GM19463 (cell line): ENCODE results near the gene GNG7.
"Not testable (repeated sequence)": the region's sequence is repeated elsewhere in the genome, so short reads cannot be mapped to it uniquely, and the experiment has no call there.

ENCODE experiments used
- ATAC-seq: cut with Tn5 transposase; IDR thresholded peaks from one replicate; pipeline ENCODE4 v1.9.1; 2021; ENCODE audit warnings: mild to moderate bottlenecking, moderate library complexity; ENCODE audit not compliant: unreplicated experiment

GNG7 gene

DNA sequence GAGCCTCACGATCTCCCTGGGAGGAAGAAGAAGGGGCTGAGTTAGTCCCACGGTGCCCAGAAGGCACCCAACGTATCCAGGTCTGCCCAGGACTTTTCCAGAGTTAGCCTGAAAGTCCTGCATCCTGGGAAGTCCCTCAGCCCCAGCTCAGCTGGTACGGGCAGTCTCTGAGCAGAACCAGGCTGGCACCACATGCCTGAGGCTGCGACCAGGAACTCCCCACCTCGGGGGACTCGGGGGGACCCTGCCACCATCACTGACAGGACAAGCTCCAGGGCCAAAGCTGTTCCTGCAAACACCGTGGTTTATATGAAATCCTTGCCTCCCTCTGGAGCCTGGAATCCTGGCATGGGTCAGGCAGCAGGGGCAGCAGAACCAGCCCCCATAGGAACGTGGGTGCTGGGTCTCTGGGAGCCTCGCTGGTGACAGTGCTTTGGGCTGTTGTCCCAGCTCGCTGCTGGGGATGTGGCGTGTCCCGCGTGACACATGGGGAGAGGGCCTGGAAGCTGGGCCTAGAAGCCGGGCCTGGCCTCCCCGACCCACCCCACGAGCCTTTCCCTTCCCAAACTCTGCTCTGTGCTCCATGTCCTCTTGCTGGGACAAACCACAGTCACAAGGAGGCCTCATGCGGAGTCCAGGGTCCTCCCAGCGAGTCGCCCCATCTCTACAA, 55.5 kb downstream of the GNG7 start:
- ATAC-seq: no peak

- no peak for ATAC-seq
These were observed 56.7 kb downstream of the GNG7 start for GRCh38 chr19:2645826-2646225.

GRCh38 chr19:2643123-2643737, 59.3 kb downstream of the GNG7 start:
- ATAC-seq: not testable (repeated sequence)

DNA sequence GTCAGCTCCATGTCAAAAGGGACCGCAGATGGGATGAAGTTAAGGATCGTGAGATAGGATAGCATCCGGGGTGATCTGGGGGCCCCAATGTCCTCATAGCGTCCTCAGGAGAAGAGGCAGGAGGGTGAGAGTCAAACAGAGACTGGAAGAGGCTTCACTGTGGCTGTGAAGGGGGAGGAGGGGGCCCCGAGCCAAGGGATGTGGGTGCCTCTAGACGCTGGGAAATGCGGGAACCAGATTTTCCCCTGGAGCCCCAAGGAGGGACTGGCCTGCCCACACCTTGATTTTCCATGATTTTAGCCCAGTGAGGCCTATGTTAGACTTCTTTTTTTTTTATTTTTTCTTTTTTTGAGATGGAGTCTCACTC, 61.2 kb downstream of the GNG7 start:
- ATAC-seq: no peak

DNA sequence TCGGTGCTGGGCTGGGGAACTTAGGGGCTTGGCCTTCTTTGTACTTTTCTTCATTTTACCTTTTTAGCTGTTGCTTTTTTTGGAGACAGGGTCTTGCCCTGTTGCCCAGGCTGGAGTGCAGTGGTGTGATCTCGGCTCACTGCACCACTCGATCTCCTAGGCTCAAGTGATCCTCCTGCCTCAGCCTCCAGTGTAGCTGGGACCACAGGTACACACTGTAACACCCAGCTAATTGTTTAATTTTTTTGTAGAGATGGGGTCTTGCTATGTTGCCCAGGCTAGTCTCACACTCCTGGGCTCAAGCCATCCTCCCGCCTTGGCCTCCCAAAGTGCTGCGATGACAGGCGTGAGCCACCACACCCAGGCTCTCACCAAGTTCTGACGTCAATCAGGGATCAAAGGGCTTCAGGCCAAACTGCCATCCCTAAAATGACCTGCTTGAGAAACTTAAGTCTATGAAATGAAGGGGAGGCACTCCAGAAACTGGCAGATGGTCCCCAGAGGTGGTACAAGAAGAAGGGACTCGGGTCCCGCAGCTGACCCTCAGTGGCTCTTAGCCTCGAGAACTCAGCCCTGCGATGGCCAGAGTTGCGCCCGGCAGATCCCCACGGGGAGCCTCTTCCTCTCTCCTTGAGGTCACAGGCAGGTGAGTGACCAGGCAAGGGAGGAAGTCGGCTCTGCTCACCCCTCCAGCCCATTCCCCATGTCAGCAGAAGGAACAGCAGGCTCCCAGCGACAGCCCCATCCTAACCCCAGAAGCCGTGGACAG, 61.7 kb downstream of the GNG7 start:
- ATAC-seq: no peak

GRCh38 chr19:2639999-2640398, 62.5 kb downstream of the GNG7 start:
- ATAC-seq: no peak

DNA sequence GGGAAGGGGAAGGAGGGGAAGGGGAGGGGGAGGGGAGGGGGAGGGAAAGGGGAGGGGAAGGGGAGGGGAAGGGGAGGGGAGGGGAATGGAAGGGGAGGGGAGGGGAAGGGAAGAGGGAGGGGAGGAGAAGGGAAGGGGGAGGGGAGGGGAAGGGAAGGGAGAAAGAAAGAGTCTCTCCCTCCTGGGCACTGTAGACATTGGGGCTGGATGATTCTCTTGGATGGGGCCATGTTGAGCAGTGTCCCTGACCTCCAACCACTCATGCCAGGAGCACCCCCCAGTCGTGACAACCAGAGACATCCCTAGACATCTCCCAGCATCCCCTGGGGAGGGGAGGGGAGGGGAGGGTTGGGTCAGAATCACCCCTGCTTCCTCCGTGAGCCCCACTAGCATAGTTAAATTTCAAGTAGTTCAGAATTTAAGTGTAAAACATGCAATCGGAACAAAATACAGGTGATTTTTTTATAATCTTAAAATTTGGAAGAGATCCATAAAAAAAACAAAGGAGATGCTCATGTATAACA, 64.0 kb downstream of the GNG7 start:
- no peak for ATAC-seq

GRCh38 chr19:2636897-2637683, 65.4 kb downstream of the GNG7 start:
- ATAC-seq: no peak

DNA sequence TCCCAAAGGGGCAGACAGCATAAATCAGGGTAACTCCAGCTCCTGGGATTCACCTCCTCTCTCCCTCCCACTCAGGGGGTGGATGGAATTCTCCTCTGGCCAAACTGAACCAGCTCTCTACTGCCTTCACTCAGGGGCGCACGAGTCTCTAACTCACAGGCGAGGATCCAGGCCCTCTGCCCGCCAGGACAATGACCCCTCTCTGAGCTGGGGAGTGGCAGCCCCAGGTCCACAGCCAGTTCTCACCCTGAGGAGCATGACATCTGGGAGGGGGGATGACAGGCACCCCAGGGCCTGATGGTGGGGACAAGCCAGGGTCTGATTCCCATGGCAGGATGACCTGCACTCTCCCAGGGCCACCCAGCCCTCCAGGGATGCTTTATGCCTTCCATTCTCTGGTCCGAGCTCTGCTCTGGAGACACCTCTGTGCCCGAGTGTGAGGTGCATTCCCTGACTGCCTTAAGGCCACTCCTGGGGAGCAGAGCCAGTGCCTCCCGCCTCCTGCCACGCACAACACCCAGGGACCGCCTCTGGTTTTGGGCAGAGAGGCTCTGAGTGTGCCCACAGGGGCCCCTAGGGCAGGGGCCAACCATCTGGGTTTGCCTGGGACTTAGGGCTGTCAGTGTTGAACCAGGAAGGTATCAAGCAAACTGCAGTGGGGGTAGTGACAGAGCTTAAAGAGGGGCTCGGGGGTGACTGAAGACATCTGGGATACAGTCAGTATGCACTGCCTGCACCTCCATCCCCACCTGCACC, 66.2 kb downstream of the GNG7 start:
- no peak for ATAC-seq

GRCh38 chr19:2634960-2635359, 67.5 kb downstream of the GNG7 start:
- ATAC-seq: no peak

DNA sequence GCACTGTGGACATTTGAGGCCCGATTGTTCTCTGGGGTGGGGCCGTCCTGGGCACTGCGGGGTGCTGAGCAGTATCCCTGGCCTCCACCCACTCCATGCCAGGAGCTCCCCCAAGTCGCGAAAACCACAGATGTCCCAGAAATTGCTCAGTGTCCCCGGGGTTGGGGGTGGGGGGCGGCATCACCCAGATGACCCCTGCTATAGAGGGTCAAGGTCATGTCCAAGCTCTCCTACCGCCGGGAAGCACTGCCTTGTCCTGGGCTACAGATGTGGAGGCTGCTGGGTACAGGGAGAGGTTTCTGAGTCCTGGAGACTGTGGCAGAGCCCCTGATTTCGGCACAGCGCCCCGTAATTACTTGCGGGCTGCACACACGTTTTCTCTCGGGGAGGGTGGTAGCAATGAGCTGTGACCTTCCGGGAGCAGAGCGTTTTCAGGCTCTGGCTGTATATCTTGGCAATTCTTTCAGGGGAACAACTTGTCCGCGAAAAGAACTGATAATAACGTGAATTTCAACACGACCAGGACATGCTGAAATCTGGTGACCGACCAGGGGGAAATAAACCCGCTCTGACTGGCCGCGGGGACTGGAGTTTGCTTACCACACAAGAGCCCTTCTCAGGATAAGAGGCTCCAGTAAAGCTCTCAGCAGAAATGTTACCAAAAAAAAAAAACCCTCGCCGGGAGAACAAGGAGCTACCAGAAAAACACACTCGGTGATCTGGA, 68.1 kb downstream of the GNG7 start:
- ATAC-seq: no peak

DNA sequence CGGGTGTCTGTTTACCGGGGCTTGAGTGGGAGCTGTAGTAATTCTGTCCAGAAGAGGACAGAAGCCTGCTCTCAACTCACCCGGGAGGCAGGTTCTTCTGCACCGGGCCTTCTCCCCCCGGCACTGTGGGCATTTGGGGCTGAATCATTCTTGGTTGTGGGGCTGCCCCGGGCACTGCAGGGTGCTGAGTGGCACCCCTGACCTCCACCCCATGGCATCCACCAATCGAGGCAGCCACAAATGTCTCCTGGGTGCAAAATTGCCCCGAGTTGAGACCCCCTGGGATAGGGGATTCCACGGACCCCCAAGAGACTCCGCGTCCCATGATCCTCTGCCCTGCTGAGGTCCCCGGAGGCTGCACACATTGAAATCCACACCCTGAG, 68.8 kb downstream of the GNG7 start:
- no peak for ATAC-seq

GRCh38 chr19:2631213-2631821, 71.2 kb downstream of the GNG7 start:
- ATAC-seq: no peak

GRCh38 chr19:2630352-2631001, 72.0 kb downstream of the GNG7 start:
- no peak for ATAC-seq

DNA sequence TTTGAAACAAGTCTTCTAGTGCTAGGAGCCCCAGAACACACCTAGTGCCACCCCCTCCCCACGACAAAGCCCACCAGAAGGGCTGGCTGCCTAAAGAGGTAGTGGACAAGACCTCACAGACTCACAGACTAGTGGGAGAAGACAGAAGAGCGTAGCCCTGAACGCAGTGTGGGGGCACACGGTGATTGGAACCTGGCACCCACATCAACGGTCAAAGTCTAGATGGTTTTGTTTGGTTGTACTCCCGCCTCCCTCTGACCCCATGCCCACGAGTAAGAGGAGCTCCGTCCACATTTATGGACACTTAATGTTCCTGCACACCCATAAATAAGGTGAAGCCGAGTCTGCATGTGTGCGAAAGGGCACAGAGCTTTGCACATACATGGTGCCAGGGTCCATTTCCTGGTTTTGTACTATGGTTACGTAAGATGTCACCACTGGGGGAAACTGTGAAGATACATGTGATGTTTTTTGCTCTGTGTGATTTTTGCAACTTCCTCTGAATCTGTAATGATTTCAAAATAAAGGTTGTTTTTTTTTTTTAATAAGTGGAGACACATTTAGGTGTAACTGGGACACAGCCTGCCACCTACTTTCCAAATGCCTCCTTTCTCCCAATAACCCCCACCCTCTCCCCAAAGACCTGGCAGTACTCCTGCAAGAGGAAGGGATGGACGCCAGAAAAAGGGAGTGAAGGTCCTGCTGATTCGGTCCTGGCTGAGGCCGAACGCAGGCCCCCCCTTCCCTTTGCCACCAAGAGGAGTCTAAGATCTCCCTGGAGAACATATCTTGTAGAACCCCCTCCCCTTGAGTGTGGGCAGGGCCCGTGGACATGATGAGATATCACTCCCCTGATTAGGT, 72.8 kb downstream of the GNG7 start:
- ATAC-seq: no peak

- no peak for ATAC-seq
These were observed 73.9 kb downstream of the GNG7 start for GRCh38 chr19:2628597-2628996.

- ATAC-seq: no peak
These were observed 74.6 kb downstream of the GNG7 start for GRCh38 chr19:2627855-2628254.

- ATAC-seq: no peak
These were observed 75.1 kb downstream of the GNG7 start for GRCh38 chr19:2627319-2627829.
